Panc1 (cell line): ENCODE results near the gene VRTN. TPM values are rescaled to one million over a fixed set of nuclear protein-coding genes. Genes with fewer than 3 reads are reported as not detected.

Experiments
- ATAC-seq: fragments of 200-7000 bp; cut with Tn5 transposase; 2 replicates; pipeline ENCODE4 v1.9.1; 2020; ENCODE audit warnings: mild to moderate bottlenecking, moderate library complexity
- BruUV-seq: library from RNA; stranded (reverse); fragments of 400-500 nt; replicated peaks from 2 replicates; lab custom pipeline; 2021; lab: Mats Ljungman, UMichigan
- CTCF ChIA-PET: fragments of 300-600 bp; sonication (Branson Sonifier 250); formaldehyde crosslinking; loops from one replicate; lab custom pipeline; 2022; ENCODE audit warnings: antibody characterized with exemption; lab: Charles Lee
- POLR2A ChIA-PET: fragments of 300-600 bp; sonication (Branson Sonifier 250); formaldehyde crosslinking; loops from one replicate; lab custom pipeline; 2022; ENCODE audit warnings: antibody characterized with exemption; lab: Charles Lee
- DNase-seq: peaks from one replicate; pipeline ENCODE4 v3.0.0-alpha.2; 2010; ENCODE audit warnings: low read depth, low spot score
- H3K27ac ChIP-seq: 2 replicates; pipeline ENCODE4 v1.5.1; 2011; ENCODE audit warnings: mild to moderate bottlenecking, low read length, inconsistent platforms
- H3K27me3 ChIP-seq: fragments of 200-500 bp; sonication (Bioruptor generic); 2 replicates; pipeline ENCODE4 v1.6.0; 2014; ENCODE audit warnings: low read length, inconsistent platforms; ENCODE audit not compliant: control insufficient read depth, insufficient read depth
- H3K36me3 ChIP-seq: fragments of 200-500 bp; sonication (Bioruptor generic); 2 replicates; pipeline ENCODE4 v1.5.1; 2014; ENCODE audit warnings: inconsistent platforms, mild to moderate bottlenecking, low read length, moderate library complexity; ENCODE audit not compliant: control insufficient read depth, insufficient read depth
- H3K4me1 ChIP-seq: 2 replicates; pipeline ENCODE4 v1.5.1; 2011; ENCODE audit warnings: inconsistent platforms, mild to moderate bottlenecking, low read length, moderate library complexity; ENCODE audit not compliant: control insufficient read depth, insufficient read depth
- H3K4me3 ChIP-seq, 2 experiments: 2 replicates each; pipeline ENCODE4 v1.5.1; 2011 to 2012; ENCODE audit warnings: low read depth in 2 of 2, low read length in 2 of 2, mild to moderate bottlenecking in 2 of 2, inconsistent platforms in 1 of 2, moderate library complexity in 1 of 2
- H3K9me3 ChIP-seq: fragments of 200-500 bp; sonication (Bioruptor generic); 2 replicates; pipeline ENCODE4 v1.5.1; 2014; ENCODE audit warnings: low read depth, mild to moderate bottlenecking, inconsistent platforms, low read length, moderate library complexity; ENCODE audit not compliant: control insufficient read depth, insufficient read depth
- CTCF ChIP-seq: fragments of 450-650 bp; IDR thresholded peaks from 2 replicates; pipeline ENCODE4 v1.5.1; 2017; ENCODE audit warnings: mild to moderate bottlenecking
- POLR2AphosphoS5 ChIP-seq: IDR thresholded peaks from 2 replicates; pipeline ENCODE4 v1.6.1; 2012; ENCODE audit warnings: mild to moderate bottlenecking, low read depth, low read length, moderate library complexity
- REST ChIP-seq, 2 experiments: IDR thresholded peaks; 2 replicates each; pipeline ENCODE4 v1.6.1; 2011 to 2012; ENCODE audit warnings: low read depth in 2 of 2, control low read depth in 1 of 2, low read length in 1 of 2, mild to moderate bottlenecking in 1 of 2, moderate library complexity in 1 of 2; ENCODE audit not compliant: insufficient read depth in 1 of 2
- SIN3A ChIP-seq: IDR thresholded peaks from 2 replicates; pipeline ENCODE4 v1.6.1; 2012; ENCODE audit warnings: low read depth, mild to moderate bottlenecking, low read length, moderate library complexity, borderline replicate concordance; ENCODE audit not compliant: insufficient read depth
- TCF7L2 ChIP-seq: IDR thresholded peaks from 2 replicates; pipeline ENCODE4 v1.6.1; 2011; ENCODE audit warnings: mild to moderate bottlenecking, low read depth, low read length, inconsistent platforms
- in situ Hi-C: cut with HindIII; loops from 2 replicates; pipeline ENCODE4 v1.10.0; 2016; ENCODE audit warnings: low sequenced_read_pairs, low pct_unique_long_range_greater_than_20kb
- intact Hi-C: fragments of 100-400 bp; cut with micrococcal nuclease; formaldehyde crosslinking; loops from one replicate; pipeline ENCODE4 v1.10.0; 2022; ENCODE audit not compliant: unreplicated experiment
- total RNA-seq: library from RNA; stranded (reverse); gene quantifications from one replicate; pipeline ENCODE4 v1.2.1, GENCODE V29; 2021; ENCODE audit not compliant: unreplicated experiment

Gene VRTN
- total RNA-seq, 1 experiment from 2014 or later, result not detected

- in situ Hi-C loops, result no loop called here
- no peak for ATAC-seq
- Histone ChIP-seq H3K9me3 (no peaks in the 10 kb centered on the region), H3K4me3 (no peak overlapping the region), H3K27me3 (no peaks in the 10 kb centered on the region), H3K4me1 (no peaks in the 10 kb centered on the region), H3K36me3 (no peaks in the 10 kb centered on the region), H3K27ac (no peak overlapping the region)
- POLR2A ChIA-PET, result interaction anchor here (0.7 kb wide), 1 partner anchor 32 kb away, joined by 5 read pairs; no protein-coding TSS in a partner anchor
- DNase-seq, result no peak
- CTCF ChIA-PET, result interaction anchor here (0.7 kb wide), 1 partner anchor 38 kb away, joined by 6 read pairs; no protein-coding TSS in a partner anchor
- TF ChIP-seq POLR2AphosphoS5 (no peak), REST (IDR thresholded peaks at IDR 0.05; ENCODE audit: insufficient read depth in 1 of 2, low read depth in 2 of 2, low read length in 1 of 2) (no peak), TCF7L2 (no peak), SIN3A (no peak), CTCF (no peak)
- intact Hi-C loops, result no loop called here
- BruUV-seq, result no TSS peak
Observed at GRCh38 chr14:74312161-74312560, 36.1 kb upstream of the VRTN start.

- TF ChIP-seq TCF7L2, result no peak
- no peak for TF ChIP-seq SIN3A
- TF ChIP-seq POLR2AphosphoS5, result no peak
- TF ChIP-seq REST (IDR thresholded peaks at IDR 0.05; ENCODE audit: insufficient read depth in 1 of 2, low read depth in 2 of 2, low read length in 1 of 2), result no peak
- no peak for TF ChIP-seq CTCF
- ChIA-PET POLR2A (interaction anchor here (1.2 kb wide), 1 partner anchor 11 kb away, joined by 8 read pairs; the partner anchor contains the start of gene ABCD4), CTCF (interaction anchor here (0.6 kb wide), 1 partner anchor 22 kb away, joined by 4 read pairs; no protein-coding TSS in a partner anchor)
- Histone ChIP-seq H3K36me3 (no peaks in the 10 kb centered on the region), H3K4me3 (no peak overlapping the region), H3K4me1 (no peaks in the 10 kb centered on the region), H3K9me3 (no peaks in the 10 kb centered on the region), H3K27ac (no peak overlapping the region), H3K27me3 (no peaks in the 10 kb centered on the region)
- no peak for ATAC-seq
- BruUV-seq, result no TSS peak
- no peak for DNase-seq
- intact Hi-C loops, result no loop called here
- in situ Hi-C loops, result no loop called here
Observed at GRCh38 chr14:74313601-74314000, 34.7 kb upstream of the VRTN start.
